Thyroid gland (tissue), 4 donors: Measurements from ENCODE around the gene ZCCHC18.

Source experiments
- CTCF ChIP-seq, 6 experiments: fragments of 200-600 bp in 3 of 6; fragments of 450-650 bp in 3 of 6; sonication (generic) in 3 of 6; IDR thresholded peaks; one replicate each; pipeline ENCODE4 v1.5.1; 2016 to 2019; ENCODE audit warnings: antibody characterized with exemption in 6 of 6, mild to moderate bottlenecking in 2 of 6, inconsistent platforms in 1 of 6, moderate library complexity in 1 of 6
- POLR2A ChIP-seq, 2 donors: fragments of 450-650 bp; IDR thresholded peaks; one replicate each; pipeline ENCODE4 v1.6.1; 2017; ENCODE audit warnings: antibody characterized with exemption in 2 of 2, mild to moderate bottlenecking in 2 of 2, moderate library complexity in 1 of 2

- TF ChIP-seq POLR2A (IDR thresholded peaks at IDR 0.05) (peak in 1 of 2 donors; percentile 59), CTCF (IDR thresholded peaks at IDR 0.05) (no peak)
These were observed 44.6 kb downstream of the ZCCHC18 start, which contains the start of gene SLC25A53 for GRCh38 chrX:104156630-104157529.
